Naive thymus-derived CD4-positive, alpha-beta T cell (primary cell): ENCODE data around the gene MAP2K7. TPM values are rescaled to one million over a fixed set of nuclear protein-coding genes. Genes with fewer than 3 reads are reported as not detected.
"Not testable (repeated sequence)": the region's sequence is repeated elsewhere in the genome, so short reads cannot be mapped to it uniquely, and the experiment has no call there.

Experiments used
- ATAC-seq: fragments of 150-1000 bp; cut with Tn5 transposase; 2 replicates; pipeline ENCODE4 v1.10.0; 2021; ENCODE audit warnings: mild to moderate bottlenecking, moderate library complexity
- CTCF ChIA-PET: fragments of 350-600 bp; sonication (Branson Sonifier 250); formaldehyde crosslinking; loops from one replicate; lab custom pipeline; 2021; ENCODE audit warnings: antibody characterized with exemption; lab: Charles Lee
- POLR2A ChIA-PET: fragments of 350-600 bp; sonication (Branson Sonifier 250); formaldehyde crosslinking; loops from one replicate; lab custom pipeline; 2021; ENCODE audit warnings: antibody characterized with exemption, inconsistent platforms; lab: Charles Lee
- DNase-seq, 9 donors: peaks; one replicate each; pipeline versions ENCODE4 v3.0.0 to v3.0.0-alpha.2; 2020 to 2022; ENCODE audit warnings: mixed read lengths in 1 of 9
- H3K27ac ChIP-seq: one replicate; pipeline ENCODE4 v1.7.0; 2013; ENCODE audit warnings: mild to moderate bottlenecking, low read depth, low read length, moderate library complexity
- H3K27me3 ChIP-seq, 2 donors: one replicate each; pipeline ENCODE4 v1.7.0; 2013; ENCODE audit warnings: low read length in 2 of 2, mild to moderate bottlenecking in 2 of 2, moderate library complexity in 2 of 2; ENCODE audit not compliant: control insufficient read depth in 2 of 2, insufficient read depth in 2 of 2
- H3K36me3 ChIP-seq, 3 experiments: 1 replicate in 2 of 3; 2 replicates in 1 of 3; pipeline ENCODE4 v1.7.0; 2013; ENCODE audit warnings: low read length in 3 of 3, mild to moderate bottlenecking in 3 of 3, moderate library complexity in 1 of 3; ENCODE audit not compliant: insufficient read depth in 3 of 3, control insufficient read depth in 2 of 3
- H3K4me1 ChIP-seq, 2 donors: one replicate each; pipeline ENCODE4 v1.7.0; 2013; ENCODE audit warnings: low read length in 2 of 2, mild to moderate bottlenecking in 2 of 2, moderate library complexity in 1 of 2; ENCODE audit not compliant: control insufficient read depth in 2 of 2, insufficient read depth in 2 of 2
- H3K4me3 ChIP-seq: 2 replicates; pipeline ENCODE4 v1.7.0; 2013; ENCODE audit warnings: mild to moderate bottlenecking, low read length
- H3K9me3 ChIP-seq, 3 experiments: 1 replicate in 2 of 3; 2 replicates in 1 of 3; pipeline ENCODE4 v1.7.0; 2013; ENCODE audit warnings: low read length in 3 of 3; ENCODE audit not compliant: control insufficient read depth in 2 of 3
- H3K27ac Mint-ChIP-seq, 9 donors: one replicate each; pipeline ENCODE4 v1.8.0; 2020 to 2022; ENCODE audit warnings: mixed read lengths in 9 of 9, mild to moderate bottlenecking in 8 of 9, moderate library complexity in 5 of 9, inconsistent platforms in 2 of 9
- H3K27me3 Mint-ChIP-seq, 5 donors: one replicate each; pipeline ENCODE4 v1.8.0; 2021 to 2022; ENCODE audit warnings: mixed read lengths in 5 of 5, mild to moderate bottlenecking in 1 of 5
- H3K36me3 Mint-ChIP-seq, 5 donors: one replicate each; pipeline ENCODE4 v1.8.0; 2020 to 2022; ENCODE audit warnings: mixed read lengths in 5 of 5, mild to moderate bottlenecking in 3 of 5, inconsistent platforms in 1 of 5
- H3K4me1 Mint-ChIP-seq, 7 donors: one replicate each; pipeline ENCODE4 v1.8.0; 2020 to 2022; ENCODE audit warnings: mixed read lengths in 7 of 7, mild to moderate bottlenecking in 3 of 7, inconsistent platforms in 1 of 7
- H3K4me3 Mint-ChIP-seq, 10 donors: one replicate each; pipeline ENCODE4 v1.8.0; 2020 to 2022; ENCODE audit warnings: mild to moderate bottlenecking in 10 of 10, mixed read lengths in 10 of 10, moderate library complexity in 6 of 10, inconsistent platforms in 2 of 10
- H3K9me3 Mint-ChIP-seq, 11 donors: one replicate each; pipeline ENCODE4 v1.8.0; 2020 to 2022; ENCODE audit warnings: mixed read lengths in 11 of 11, mild to moderate bottlenecking in 4 of 11, inconsistent platforms in 1 of 11, moderate library complexity in 1 of 11
- intact Hi-C, 2 donors: fragments of 100-400 bp; cut with micrococcal nuclease; formaldehyde crosslinking; loops; one replicate each; pipeline ENCODE4 v1.15.1; 2023
- polyA plus RNA-seq, 2 donors: library from polyadenylated mRNA; unstranded; fragments of 300-500 nt; fragmentation: Illumina TruSeq; gene quantifications; one replicate each; pipeline ENCODE4 v1.2.3, GENCODE V29; 2021
- total RNA-seq, 6 experiments: library from RNA in 5 of 6; stranded (reverse) in 5 of 6; gene quantifications; 1 replicate in 5 of 6; 2 replicates in 1 of 6; pipeline ENCODE4 v1.2.3 and lab custom pipeline; 2021 to 2026

Gene MAP2K7
- total and polyA plus RNA-seq, 7 experiments from 2014 or later: 1.8 to 109 (median 64.4) TPM

DNA sequence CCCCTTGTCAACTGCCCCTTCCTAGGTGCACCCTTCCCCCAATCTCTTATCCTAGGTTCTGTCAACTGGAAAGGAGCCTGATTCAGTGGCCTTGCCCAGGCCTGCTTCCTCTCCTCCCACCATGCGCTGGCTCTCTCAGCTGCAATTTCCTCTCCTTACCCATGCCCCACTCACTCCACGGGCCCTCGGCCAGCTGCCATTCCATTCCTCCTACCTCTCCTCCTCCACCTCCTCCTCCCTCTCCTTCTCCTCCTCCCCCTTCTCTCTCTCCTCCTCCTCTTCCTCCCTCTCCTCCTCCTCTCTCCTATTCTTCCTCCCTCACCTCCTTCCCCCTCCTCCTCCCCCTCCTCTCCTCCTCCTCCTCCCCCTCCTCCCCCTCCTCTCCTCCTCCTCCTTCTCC lies 49.4 kb downstream of the MAP2K7 start:
- intact Hi-C loops: no loop called here
- Mint-ChIP-seq H3K9me3 (no peaks in the 10 kb centered on the region), H3K4me3 (no peak overlapping the region), H3K27ac (no peak overlapping the region), H3K4me1 (peaks cover 0 to 5% (median 0%) of the 10 kb centered on the region in 7 donors), H3K27me3 (no peaks in the 10 kb centered on the region), H3K36me3 (no peaks in the 10 kb centered on the region)
- H3K4me1 ChIP-seq: no peaks in the 10 kb centered on the region
- DNase-seq (no peak), ATAC-seq (no peak)
- no peak overlapping the region for H3K4me3 ChIP-seq
- POLR2A ChIA-PET: no interaction called here
- CTCF ChIA-PET: interaction anchor here (0.6 to 1.1 kb wide), 2 partner anchors 8 to 13 kb away, joined by 4 read pairs; no protein-coding TSS in a partner anchor
- H3K36me3 ChIP-seq: peaks cover 0 to 4% (median 0%) of the 10 kb centered on the region in 3 experiments
- H3K27me3 ChIP-seq: no peaks in the 10 kb centered on the region
- H3K27ac ChIP-seq: no peak overlapping the region
- no peaks in the 10 kb centered on the region for H3K9me3 ChIP-seq

DNA sequence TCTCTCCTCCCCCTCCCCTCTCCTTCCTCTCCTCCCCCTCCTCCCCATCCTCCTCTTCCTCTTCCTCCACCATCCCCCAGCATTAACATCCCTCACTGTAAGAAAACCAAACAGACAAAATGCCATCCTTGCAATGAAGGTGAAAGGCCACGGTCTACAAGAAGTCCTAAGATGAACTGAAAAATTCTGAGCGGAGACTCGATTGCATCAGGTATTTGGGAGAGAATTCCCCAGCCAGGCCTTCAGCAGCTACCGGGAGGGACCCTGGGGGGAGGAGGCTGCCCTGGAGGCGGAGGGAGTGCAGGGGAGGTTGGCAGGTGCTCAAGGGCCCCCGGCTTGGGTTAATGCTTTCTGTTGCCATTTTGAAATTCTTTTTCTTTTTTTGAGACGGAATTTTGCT lies 49.9 kb downstream of the MAP2K7 start:
- no peak for DNase-seq
- no peaks in the 10 kb centered on the region for H3K4me1 ChIP-seq
- Mint-ChIP-seq H3K27me3 (no peaks in the 10 kb centered on the region), H3K27ac (no peak overlapping the region), H3K4me3 (no peak overlapping the region), H3K36me3 (no peaks in the 10 kb centered on the region), H3K4me1 (peaks cover 0 to 5% (median 0%) of the 10 kb centered on the region in 7 donors), H3K9me3 (no peaks in the 10 kb centered on the region)
- ATAC-seq: no peak
- H3K27ac ChIP-seq: no peak overlapping the region
- ChIA-PET POLR2A (no interaction called here), CTCF (interaction anchor here (1.1 kb wide), 1 partner anchor 9 kb away, joined by 4 read pairs; no protein-coding TSS in a partner anchor)
- peaks cover 0 to 5% (median 0%) of the 10 kb centered on the region in 3 experiments for H3K36me3 ChIP-seq
- H3K4me3 ChIP-seq: no peak overlapping the region
- H3K9me3 ChIP-seq: no peaks in the 10 kb centered on the region
- intact Hi-C loops: no loop called here
- H3K27me3 ChIP-seq: no peaks in the 10 kb centered on the region

DNA sequence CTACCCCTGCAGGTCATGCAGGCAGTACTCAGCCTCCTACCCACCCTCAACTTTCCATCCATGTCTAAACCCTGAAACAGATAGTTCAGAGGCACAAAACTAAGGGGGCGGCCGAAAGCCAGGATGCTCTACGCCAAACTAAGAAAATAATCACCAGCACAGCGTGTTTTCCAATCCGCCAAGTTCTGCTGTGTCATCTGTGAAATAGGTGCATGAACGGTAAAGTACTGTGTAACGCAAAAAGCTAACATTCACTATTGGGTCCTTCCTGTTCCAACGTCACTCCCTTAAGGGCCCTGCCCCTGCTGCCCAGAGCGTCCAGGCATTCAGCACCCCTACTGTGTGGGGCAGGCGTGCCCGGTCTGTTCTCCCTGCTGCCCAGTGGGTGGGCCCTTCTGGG lies 52.0 kb downstream of the MAP2K7 start:
- Histone ChIP-seq H3K4me1 (no peaks in the 10 kb centered on the region), H3K36me3 (peaks cover 0 to 5% (median 0%) of the 10 kb centered on the region in 3 experiments), H3K9me3 (no peaks in the 10 kb centered on the region), H3K27me3 (no peaks in the 10 kb centered on the region), H3K27ac (no peak overlapping the region), H3K4me3 (no peak overlapping the region)
- no peaks in the 10 kb centered on the region for H3K9me3 Mint-ChIP-seq
- no peak for ATAC-seq
- intact Hi-C loops: loop anchor here in 1 of 2 donors (5.0 kb wide), 1 partner anchor 37 kb away; no protein-coding TSS in a partner anchor
- H3K4me1 Mint-ChIP-seq: peaks cover 0 to 5% (median 0%) of the 10 kb centered on the region in 7 donors
- H3K27me3 Mint-ChIP-seq: no peaks in the 10 kb centered on the region
- no peak overlapping the region for H3K27ac Mint-ChIP-seq
- ChIA-PET CTCF (interaction anchor here (0.7 kb wide), 1 partner anchor 397 kb away, joined by 3 read pairs; no protein-coding TSS in a partner anchor), POLR2A (interaction anchor here (0.6 kb wide), 2 partner anchors 256 to 1977 kb away, joined by 3 read pairs; no protein-coding TSS in a partner anchor)
- H3K4me3 Mint-ChIP-seq: no peak overlapping the region
- DNase-seq: no peak
- H3K36me3 Mint-ChIP-seq: no peaks in the 10 kb centered on the region

DNA sequence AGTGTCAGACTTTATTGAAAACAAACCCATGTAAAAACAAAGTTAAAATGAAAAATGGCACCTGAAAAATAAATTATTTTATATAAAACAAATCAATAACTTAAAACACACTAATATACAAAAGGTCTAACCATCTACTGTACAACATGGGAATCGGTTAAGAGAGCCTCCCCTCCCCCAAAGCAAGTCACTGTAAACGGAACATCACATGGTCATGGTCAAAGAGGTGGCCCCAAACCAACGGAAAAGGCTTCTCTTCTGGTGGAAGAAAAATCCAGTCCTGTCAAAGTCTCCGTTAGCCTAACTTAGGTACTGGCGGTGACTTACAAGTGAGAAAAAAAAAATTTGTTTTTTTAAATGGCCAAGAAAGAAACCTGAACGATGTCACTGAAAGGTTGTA lies 55.5 kb downstream of the MAP2K7 start:
- POLR2A ChIA-PET: no interaction called here

DNA sequence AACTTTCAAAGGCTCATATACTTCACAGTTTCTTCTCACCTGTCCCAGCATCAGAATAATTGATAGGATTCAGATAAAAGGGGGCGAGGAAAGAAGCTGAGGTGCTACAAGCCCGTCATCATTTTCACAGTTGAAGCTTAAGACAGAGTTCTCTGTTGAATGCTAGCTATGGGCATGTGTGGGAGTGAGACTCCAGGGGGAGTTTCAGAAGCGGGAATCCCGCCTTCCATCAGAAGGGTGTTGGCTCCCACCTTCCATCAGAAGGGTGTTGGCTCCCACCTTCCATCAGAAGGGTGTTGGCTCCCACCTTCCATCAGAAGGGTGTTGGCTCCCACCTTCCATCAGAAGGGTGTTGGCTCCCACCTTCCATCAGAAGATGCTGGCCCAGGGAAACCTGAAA lies 57.4 kb downstream of the MAP2K7 start:
- H3K4me3 Mint-ChIP-seq, H3K9me3 Mint-ChIP-seq, H3K4me3 ChIP-seq, H3K27ac Mint-ChIP-seq, intact Hi-C loops, H3K27me3 Mint-ChIP-seq, H3K9me3 ChIP-seq, H3K27ac ChIP-seq, H3K4me1 Mint-ChIP-seq, H3K4me1 ChIP-seq, DNase-seq, H3K27me3 ChIP-seq, POLR2A ChIA-PET, ATAC-seq: not testable (repeated sequence)
- CTCF ChIA-PET: interaction anchor here (0.8 kb wide), 1 partner anchor 26 kb away, joined by 3 read pairs; no protein-coding TSS in a partner anchor
- H3K36me3 Mint-ChIP-seq: peaks cover 0 to 14% (median 6%) of the 10 kb centered on the region in 5 donors
- peaks cover 0 to 59% (median 12%) of the 10 kb centered on the region in 3 experiments for H3K36me3 ChIP-seq

More for the DNA sequence above, 55.5 kb downstream of the MAP2K7 start:
- no peak for DNase-seq
- Histone ChIP-seq H3K36me3 (peaks cover 0 to 41% (median 12%) of the 10 kb centered on the region in 3 experiments), H3K9me3 (no peaks in the 10 kb centered on the region), H3K27me3 (no peaks in the 10 kb centered on the region), H3K4me1 (no peaks in the 10 kb centered on the region), H3K4me3 (no peak overlapping the region), H3K27ac (no peak overlapping the region)
- no peaks in the 10 kb centered on the region for H3K9me3 Mint-ChIP-seq
- peaks cover 0 to 2% (median 0%) of the 10 kb centered on the region in 7 donors for H3K4me1 Mint-ChIP-seq
- CTCF ChIA-PET: interaction anchor here (0.6 to 1.1 kb wide), 3 partner anchors 67 to 857 kb away, joined by 3 to 5 read pairs (median 3); no protein-coding TSS in a partner anchor
- H3K36me3 Mint-ChIP-seq: peaks cover 0 to 7% (median 4%) of the 10 kb centered on the region in 5 donors
- peak overlapping the region in 2 of 9 donors; percentile 42 to 59 for H3K27ac Mint-ChIP-seq
- intact Hi-C loops: loop anchor here in 1 of 2 donors (5.0 kb wide), 1 partner anchor 33 kb away; no protein-coding TSS in a partner anchor
- H3K27me3 Mint-ChIP-seq: no peaks in the 10 kb centered on the region
- H3K4me3 Mint-ChIP-seq: no peak overlapping the region
- no peak for ATAC-seq

DNA sequence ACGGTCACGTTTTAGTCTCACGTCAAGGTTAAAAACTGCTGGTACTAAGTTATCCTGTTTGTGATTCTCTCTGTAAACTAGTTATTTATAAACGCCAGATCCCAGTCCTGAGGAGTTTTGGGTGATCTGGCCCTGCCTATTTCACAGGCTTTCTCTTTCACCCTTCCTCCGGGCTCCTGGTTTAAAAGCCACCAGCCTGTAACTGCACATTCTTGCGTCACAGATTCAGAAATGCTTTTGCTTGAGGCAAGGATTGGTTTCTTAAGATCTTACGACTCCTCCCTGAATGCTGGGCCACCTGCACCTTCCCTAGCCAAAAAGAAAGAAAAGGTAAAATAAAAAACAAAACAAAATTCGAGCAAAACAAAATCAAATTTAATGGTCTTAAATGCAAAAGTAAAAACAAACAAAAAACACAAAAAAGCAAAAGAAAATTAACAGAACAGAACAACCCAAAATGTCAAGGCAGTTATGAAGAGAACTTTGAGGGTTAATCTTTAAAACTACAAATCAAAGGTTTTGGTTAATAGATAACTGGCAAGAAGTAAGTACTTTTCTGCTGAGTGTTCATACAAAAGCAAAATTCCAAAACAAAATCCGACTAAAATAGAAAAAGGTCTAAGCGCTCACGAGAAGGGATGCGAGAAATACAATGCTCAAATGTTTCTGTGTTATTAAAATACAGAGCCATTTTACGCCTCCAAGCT lies 58.4 kb downstream of the MAP2K7 start:
- POLR2A ChIA-PET: no interaction called here
- H3K9me3 Mint-ChIP-seq: no peaks in the 10 kb centered on the region
- H3K4me1 ChIP-seq: no peaks in the 10 kb centered on the region
- H3K4me3 ChIP-seq: no peak overlapping the region
- intact Hi-C loops: no loop called here
- H3K36me3 ChIP-seq: peaks cover 0 to 69% (median 12%) of the 10 kb centered on the region in 3 experiments
- H3K27ac Mint-ChIP-seq: peak overlapping the region in 1 of 9 donors; percentile 27
- H3K27ac ChIP-seq: no peak overlapping the region
- ATAC-seq: no peak
- H3K36me3 Mint-ChIP-seq: peaks cover 0 to 17% (median 9%) of the 10 kb centered on the region in 5 donors
- no peak for DNase-seq
- peaks cover 0 to 3% (median 0%) of the 10 kb centered on the region in 7 donors for H3K4me1 Mint-ChIP-seq
- no peaks in the 10 kb centered on the region for H3K27me3 ChIP-seq
- CTCF ChIA-PET: no interaction called here
- no peaks in the 10 kb centered on the region for H3K27me3 Mint-ChIP-seq
- H3K4me3 Mint-ChIP-seq: no peak overlapping the region
- no peaks in the 10 kb centered on the region for H3K9me3 ChIP-seq
